IMR-90 (cell line): ENCODE results near the gene PRKCH. TPM values are rescaled to one million over a fixed set of nuclear protein-coding genes. Genes with fewer than 3 reads are reported as not detected.

Experiments
- ATAC-seq: fragments of 200-7000 bp; cut with Tn5 transposase; 2 replicates; pipeline ENCODE4 v1.9.1; 2020; ENCODE audit warnings: low read depth, mild to moderate bottlenecking, moderate library complexity
- BruUV-seq: library from RNA; stranded (reverse); fragments of 400-500 nt; replicated peaks from 2 replicates; lab custom pipeline; 2021; lab: Mats Ljungman, UMichigan
- CTCF ChIA-PET: fragments of 300-600 bp; formaldehyde crosslinking; extraction: SDS; loops from one replicate; lab custom pipeline; 2021; ENCODE audit warnings: antibody characterized with exemption; lab: Yijun Ruan, JAX
- POLR2A ChIA-PET: fragments of 300-600 bp; sonication (Branson Sonifier 250); formaldehyde crosslinking; loops from one replicate; lab custom pipeline; 2022; ENCODE audit warnings: antibody characterized with exemption; ENCODE audit not compliant: unreplicated experiment; lab: Charles Lee
- DNase-seq: peaks from one replicate; pipeline ENCODE4 v3.0.0; 2013
- H2AFZ ChIP-seq: replicated peaks from 2 replicates; pipeline ENCODE3; 2013; ENCODE audit warnings: low read length, mild to moderate bottlenecking; ENCODE audit not compliant: poor library complexity
- H2AK5ac ChIP-seq: 2 replicates; pipeline ENCODE4 v1.6.1; 2013; ENCODE audit warnings: low read depth, low read length, inconsistent platforms
- H2AK9ac ChIP-seq: replicated peaks from 2 replicates; pipeline ENCODE3; 2013; ENCODE audit warnings: mild to moderate bottlenecking, low read depth, low read length, moderate library complexity; ENCODE audit not compliant: poor library complexity
- H2BK120ac ChIP-seq: 2 replicates; pipeline ENCODE4 v1.6.1; 2013; ENCODE audit warnings: low read depth, low read length, inconsistent platforms
- H2BK15ac ChIP-seq: 3 replicates; pipeline ENCODE4 v1.6.1; 2013; ENCODE audit warnings: low read depth, low read length, inconsistent platforms
- H2BK20ac ChIP-seq: 2 replicates; pipeline ENCODE4 v1.6.1; 2013; ENCODE audit warnings: low read depth, mild to moderate bottlenecking, inconsistent platforms, low read length, moderate library complexity
- H2BK5ac ChIP-seq: 2 replicates; pipeline ENCODE4 v1.6.1; 2013; ENCODE audit warnings: mild to moderate bottlenecking, low read depth, low read length, inconsistent platforms; ENCODE audit not compliant: poor library complexity, severe bottlenecking
- H3K14ac ChIP-seq: replicated peaks from 2 replicates; pipeline ENCODE4 v1.6.1; 2013; ENCODE audit warnings: low read depth, low read length, inconsistent platforms
- H3K18ac ChIP-seq: 2 replicates; pipeline ENCODE4 v1.6.1; 2013; ENCODE audit warnings: low read depth, low read length, control low read depth
- H3K23ac ChIP-seq: 2 replicates; pipeline ENCODE4 v1.6.1; 2013; ENCODE audit warnings: low read depth, low read length, inconsistent platforms
- H3K27ac ChIP-seq: 2 replicates; pipeline ENCODE4 v1.5.1; 2013; ENCODE audit warnings: mild to moderate bottlenecking, control low read depth, low read length; ENCODE audit not compliant: insufficient read depth
- H3K27me3 ChIP-seq: 2 replicates; pipeline ENCODE4 v1.6.1; 2013; ENCODE audit warnings: low read length; ENCODE audit not compliant: control insufficient read depth, insufficient read depth
- H3K36me3 ChIP-seq: 2 replicates; pipeline ENCODE4 v1.6.1; 2013; ENCODE audit warnings: low read length, mixed read lengths; ENCODE audit not compliant: control insufficient read depth, insufficient read depth
- H3K4ac ChIP-seq: 2 replicates; pipeline ENCODE4 v1.6.1; 2013; ENCODE audit warnings: low read depth, low read length, inconsistent platforms
- H3K4me1 ChIP-seq: 2 replicates; pipeline ENCODE4 v1.6.1; 2013; ENCODE audit warnings: low read length, mixed read lengths; ENCODE audit not compliant: control insufficient read depth, insufficient read depth
- H3K4me2 ChIP-seq: 2 replicates; pipeline ENCODE4 v1.6.1; 2013; ENCODE audit warnings: low read depth, mild to moderate bottlenecking, control low read depth, low read length, moderate library complexity
- H3K4me3 ChIP-seq: 2 replicates; pipeline ENCODE4 v1.5.1; 2013; ENCODE audit warnings: low read depth, mild to moderate bottlenecking, control low read depth, low read length, moderate library complexity; ENCODE audit not compliant: insufficient read depth
- H3K56ac ChIP-seq: 2 replicates; pipeline ENCODE4 v1.6.1; 2013; ENCODE audit warnings: low read length, inconsistent platforms; ENCODE audit not compliant: insufficient read depth; ENCODE audit errors: extremely low read depth
- H3K79me1 ChIP-seq, 2 experiments: 2 replicates each; pipeline ENCODE4 v1.6.1; 2013; ENCODE audit warnings: low read length in 2 of 2, inconsistent platforms in 1 of 2, low read depth in 1 of 2
- H3K9ac ChIP-seq: 2 replicates; pipeline ENCODE4 v1.6.1; 2013; ENCODE audit warnings: low read depth, low read length, control low read depth
- H3K9me1 ChIP-seq: 2 replicates; pipeline ENCODE4 v1.6.1; 2013; ENCODE audit warnings: low read length, inconsistent platforms; ENCODE audit not compliant: insufficient read depth
- H3K9me3 ChIP-seq: 2 replicates; pipeline ENCODE4 v1.6.1; 2013; ENCODE audit warnings: low read length; ENCODE audit not compliant: control insufficient read depth, insufficient read depth
- H4K20me1 ChIP-seq: 2 replicates; pipeline ENCODE4 v1.6.1; 2013; ENCODE audit warnings: low read length, inconsistent platforms; ENCODE audit not compliant: insufficient read depth
- H4K5ac ChIP-seq: 2 replicates; pipeline ENCODE4 v1.6.1; 2013; ENCODE audit warnings: mild to moderate bottlenecking, low read depth, low read length, control low read depth
- H4K8ac ChIP-seq, 2 experiments: 2 replicates each; pipeline ENCODE4 v1.6.1; 2013; ENCODE audit warnings: low read depth in 2 of 2, low read length in 2 of 2, control low read depth in 1 of 2, inconsistent platforms in 1 of 2
- H4K91ac ChIP-seq: 2 replicates; pipeline ENCODE4 v1.6.1; 2013; ENCODE audit warnings: low read depth, low read length, inconsistent platforms; ENCODE audit not compliant: insufficient read depth
- BHLHE40 ChIP-seq: fragments of 150-350 bp; IDR thresholded peaks from 2 replicates; pipeline ENCODE4 v1.6.1; 2016; ENCODE audit warnings: mild to moderate bottlenecking, low read depth, low read length
- CEBPB ChIP-seq: IDR thresholded peaks from 2 replicates; pipeline ENCODE4 v1.6.1; 2012; ENCODE audit warnings: low read depth, low read length, improper control_type of control experiment
- CHD1 ChIP-seq: IDR thresholded peaks from 2 replicates; pipeline ENCODE4 v1.6.1; 2012; ENCODE audit warnings: low read depth, low read length, improper control_type of control experiment
- CTCF ChIP-seq: conservative IDR thresholded peaks from 2 replicates; pipeline ENCODE4 v1.5.1; 2012; ENCODE audit warnings: mild to moderate bottlenecking, low read depth, low read length, improper control_type of control experiment
- ELK1 ChIP-seq: fragments of 150-350 bp; IDR thresholded peaks from 2 replicates; pipeline ENCODE4 v1.6.1; 2016; ENCODE audit warnings: low read depth, mild to moderate bottlenecking, low read length, moderate library complexity, borderline replicate concordance
- FOS ChIP-seq: fragments of 150-350 bp; IDR thresholded peaks from 2 replicates; pipeline ENCODE4 v1.6.1; 2016; ENCODE audit warnings: low read depth, low read length
- MAZ ChIP-seq: IDR thresholded peaks from 2 replicates; pipeline ENCODE4 v1.6.1; 2012; ENCODE audit warnings: low read depth, mild to moderate bottlenecking, low read length, improper control_type of control experiment, moderate library complexity, borderline replicate concordance
- MXI1 ChIP-seq: IDR thresholded peaks from 2 replicates; pipeline ENCODE4 v1.6.1; 2012; ENCODE audit warnings: low read depth, mild to moderate bottlenecking, low read length, moderate library complexity, borderline replicate concordance
- NFE2L2 ChIP-seq: fragments of 150-350 bp; IDR thresholded peaks from 2 replicates; pipeline ENCODE4 v1.6.1; 2016; ENCODE audit warnings: low read depth, mild to moderate bottlenecking, low read length
- POLR2A ChIP-seq: IDR thresholded peaks from 2 replicates; pipeline ENCODE4 v1.6.1; 2012; ENCODE audit warnings: mild to moderate bottlenecking, low read depth, low read length
- RAD21 ChIP-seq: IDR thresholded peaks from 2 replicates; pipeline ENCODE4 v1.6.1; 2012; ENCODE audit warnings: low read length, improper control_type of control experiment
- RCOR1 ChIP-seq: IDR thresholded peaks from 2 replicates; pipeline ENCODE4 v1.6.1; 2012; ENCODE audit warnings: mild to moderate bottlenecking, low read length, improper control_type of control experiment; ENCODE audit not compliant: insufficient replicate concordance
- RFX5 ChIP-seq: IDR thresholded peaks from 2 replicates; pipeline ENCODE4 v1.8.0; 2012; ENCODE audit warnings: low read depth, mild to moderate bottlenecking, low read length, moderate library complexity
- SMC3 ChIP-seq: fragments of 150-350 bp; IDR thresholded peaks from 2 replicates; pipeline ENCODE4 v1.6.1; 2016; ENCODE audit warnings: low read depth, mild to moderate bottlenecking, antibody characterized with exemption, low read length, moderate library complexity
- USF2 ChIP-seq: fragments of 150-350 bp; IDR thresholded peaks from 2 replicates; pipeline ENCODE4 v1.6.1; 2017; ENCODE audit warnings: mild to moderate bottlenecking, antibody characterized with exemption, low read length, low read depth
- WGBS, 2 experiments: methylation state at CpG; one replicate each; pipeline versions ENCODE4 v1.1.5 to v1.1.7; 2013; ENCODE audit warnings: missing lambda C conversion rate in 2 of 2; ENCODE audit not compliant: insufficient read length in 1 of 2; ENCODE audit errors: extremely low coverage in 2 of 2; 5-methylcytosine and 5-hydroxymethylcytosine counted together
- dilution Hi-C: fragments of 300-500 bp; cut with HindIII; formaldehyde crosslinking; loops from one replicate; pipeline ENCODE4 v1.14.3; 2018; ENCODE audit warnings: low sequenced_read_pairs; ENCODE audit not compliant: unreplicated experiment
- in situ Hi-C: fragments of 300-500 bp; cut with MboI; formaldehyde crosslinking; loops from 3 replicates; pipeline ENCODE4 v1.14.3; 2019; ENCODE audit warnings: low sequenced_read_pairs, inconsistent platforms, mixed read lengths
- intact Hi-C: fragments of 100-400 bp; cut with micrococcal nuclease; formaldehyde crosslinking; loops from 2 replicates; pipeline ENCODE4 v1.10.0; 2022
- polyA plus RNA-seq, 3 experiments: library from polyadenylated mRNA; depleted of rRNA; stranded (reverse); fragments of >200 nt; gene quantifications; 2 replicates each; pipeline ENCODE4 v1.2.3, GENCODE V29; 2012; ENCODE audit warnings: low replicate concordance in 1 of 3
- total RNA-seq: library from RNA; depleted of rRNA; stranded (reverse); fragments of >200 nt; gene quantifications from 2 replicates; pipeline ENCODE4 v1.2.3, GENCODE V29; 2012

Gene PRKCH
- total and polyA plus RNA-seq, 2 of the 4 experiments (the other 2 are of a cell fraction): 1.6 to 2.3 TPM

GRCh38 chr14:61328626-61329262 lies 7.4 kb downstream of the PRKCH start:
- ATAC-seq: no peak
- Histone ChIP-seq H3K27me3 (peaks cover 23% of the 10 kb centered on the region), H2AK9ac (no peak overlapping the region), H3K9me1 (no peaks in the 10 kb centered on the region), H2BK20ac (no peak overlapping the region), H3K56ac (no peak overlapping the region), H2BK5ac (no peak overlapping the region), H3K4me1 (no peaks in the 10 kb centered on the region), H2AFZ (no peak overlapping the region), H3K9me3 (no peaks in the 10 kb centered on the region), H2AK5ac (no peak overlapping the region), H3K4ac (no peak overlapping the region), H3K18ac (no peak overlapping the region), H3K4me2 (no peak overlapping the region), H3K79me1 (no peaks in the 10 kb centered on the region), H2BK120ac (no peak overlapping the region), H3K4me3 (no peak overlapping the region), H4K5ac (no peak overlapping the region), H4K20me1 (no peaks in the 10 kb centered on the region), H3K9ac (no peak overlapping the region), H3K14ac (no peak overlapping the region), H3K23ac (no peak overlapping the region), H4K91ac (no peak overlapping the region), H4K8ac (no peak overlapping the region), H3K27ac (no peak overlapping the region), H3K36me3 (no peaks in the 10 kb centered on the region), H2BK15ac (no peak overlapping the region)
- intact Hi-C loops (no loop called here), in situ Hi-C loops (no loop called here), dilution Hi-C loops (no loop called here)
- no peak for TF ChIP-seq RAD21
- no peak for TF ChIP-seq USF2
- no peak for TF ChIP-seq CEBPB
- TF ChIP-seq NFE2L2: no peak
- no peak for TF ChIP-seq RFX5
- no peak for TF ChIP-seq CHD1
- no peak for TF ChIP-seq MAZ
- no peak for TF ChIP-seq RCOR1
- TF ChIP-seq BHLHE40: no peak
- TF ChIP-seq ELK1: no peak
- no peak for TF ChIP-seq FOS
- no peak for TF ChIP-seq CTCF
- no peak for TF ChIP-seq SMC3
- no peak for TF ChIP-seq POLR2A
- TF ChIP-seq MXI1: no peak
- no peak for DNase-seq
- ChIA-PET POLR2A (no interaction called here), CTCF (no interaction called here)
- no TSS peak for BruUV-seq
- 83 to 100% methylated on average over 1 of the region's 4 CpGs for WGBS, 2 experiments
